GM12878 (cell line): ENCODE data around the gene MAP2K1. TPM values are rescaled to one million over a fixed set of nuclear protein-coding genes. Genes with fewer than 3 reads are reported as not detected.

Experiments
- BCL11A ChIP-seq: IDR thresholded peaks from 2 replicates; pipeline ENCODE4 v1.6.1; 2011; ENCODE audit warnings: low read depth, low read length
- CTCF ChIP-seq, 3 experiments: IDR thresholded peaks in 2 of 3; conservative IDR thresholded peaks in 1 of 3; 2 replicates each; pipeline ENCODE4 v1.5.1; 2011; ENCODE audit warnings: low read depth in 3 of 3, low read length in 3 of 3, mild to moderate bottlenecking in 3 of 3, control low read depth in 2 of 3, moderate library complexity in 2 of 3, inconsistent platforms in 1 of 3, mixed read lengths in 1 of 3; ENCODE audit not compliant: control insufficient read depth in 2 of 3, insufficient read depth in 1 of 3; ENCODE audit errors: extremely low read depth in 1 of 3
- EED ChIP-seq: sonication (generic); IDR thresholded peaks from 2 replicates; pipeline ENCODE4 v1.6.1; 2016; ENCODE audit warnings: antibody characterized with exemption, low read depth
- EP300 ChIP-seq, 2 experiments: fragments of 150-350 bp in 1 of 2; IDR thresholded peaks; 2 replicates each; pipeline ENCODE4 v1.6.1; 2011 to 2012; ENCODE audit warnings: low read depth in 2 of 2, low read length in 2 of 2, borderline replicate concordance in 1 of 2, improper control_type of control experiment in 1 of 2, inconsistent platforms in 1 of 2; ENCODE audit not compliant: control insufficient read depth in 1 of 2
- GABPA ChIP-seq: IDR thresholded peaks from 2 replicates; pipeline ENCODE4 v1.6.1; 2014; ENCODE audit warnings: antibody characterized with exemption, low read depth, mild to moderate bottlenecking, inconsistent platforms
- HCFC1 ChIP-seq: fragments of 150-350 bp; IDR thresholded peaks from 2 replicates; pipeline ENCODE4 v1.6.1; 2014; ENCODE audit warnings: low read length
- IKZF1 ChIP-seq: fragments of 450-650 bp; conservative IDR thresholded peaks from 2 replicates; pipeline ENCODE4 v1.6.1; 2017; ENCODE audit warnings: antibody characterized with exemption, mild to moderate bottlenecking
- KDM1A ChIP-seq: fragments of 200-600 bp; sonication (generic); IDR thresholded peaks from 2 replicates; pipeline ENCODE4 v1.6.1; 2016; ENCODE audit warnings: borderline replicate concordance
- LARP7 ChIP-seq: fragments of 450-650 bp; IDR thresholded peaks from 2 replicates; pipeline ENCODE4 v1.6.1; 2017; ENCODE audit warnings: mild to moderate bottlenecking
- PAX5 ChIP-seq: IDR thresholded peaks from 2 replicates; pipeline ENCODE4 v1.6.1; 2011; ENCODE audit warnings: low read depth, low read length, borderline replicate concordance
- PBX3 ChIP-seq: IDR thresholded peaks from 2 replicates; pipeline ENCODE4 v1.6.1; 2011; ENCODE audit warnings: mild to moderate bottlenecking, low read depth, low read length, moderate library complexity; ENCODE audit not compliant: insufficient replicate concordance
- POU2F2 ChIP-seq: IDR thresholded peaks from 3 replicates; pipeline ENCODE4 v1.6.1; 2011; ENCODE audit warnings: low read depth, mild to moderate bottlenecking, low read length, borderline replicate concordance
- REST ChIP-seq: IDR thresholded peaks from 2 replicates; pipeline ENCODE4 v1.6.1; 2012; ENCODE audit warnings: mild to moderate bottlenecking, low read depth, low read length
- SKIL ChIP-seq: fragments of 450-650 bp; IDR thresholded peaks from 2 replicates; pipeline ENCODE4 v1.6.1; 2017; ENCODE audit warnings: mild to moderate bottlenecking, low read depth, inconsistent platforms; ENCODE audit not compliant: poor library complexity, severe bottlenecking
- SREBF1 ChIP-seq: IDR thresholded peaks from 2 replicates; pipeline ENCODE4 v1.6.1; 2012; ENCODE audit warnings: mild to moderate bottlenecking, low read length
- STAT1 ChIP-seq: fragments of 450-650 bp; conservative IDR thresholded peaks from 2 replicates; pipeline ENCODE4 v1.6.1; 2014; ENCODE audit warnings: antibody characterized with exemption, mild to moderate bottlenecking
- TARDBP ChIP-seq: IDR thresholded peaks from 2 replicates; pipeline ENCODE4 v1.6.1; 2016; ENCODE audit warnings: borderline replicate concordance
- YBX1 ChIP-seq: fragments of 450-650 bp; IDR thresholded peaks from 2 replicates; pipeline ENCODE4 v1.6.1; 2016; ENCODE audit warnings: antibody characterized with exemption
- ZNF217 ChIP-seq: fragments of 450-650 bp; IDR thresholded peaks from 2 replicates; pipeline ENCODE4 v1.6.1; 2017; ENCODE audit warnings: antibody characterized with exemption, mild to moderate bottlenecking
- polyA plus RNA-seq, 11 experiments: library from polyadenylated mRNA; depleted of rRNA in 4 of 11; unstranded in 6 of 11; stranded (reverse) in 5 of 11; fragments of >200 nt; fragmentation: Nextera tagmentation in 4 of 11; fragmentation: Illumina TruSeq in 1 of 11; extraction: Ambion mirVana in 4 of 11; extraction: Trizol in 1 of 11; gene quantifications; 1 replicate in 1 of 11; 2 replicates in 10 of 11; pipeline versions ENCODE4 v1.2.1 to v1.2.3, GENCODE V29; 2011 to 2016; ENCODE audit warnings: inconsistent platforms in 2 of 11, missing spikeins in 2 of 11, low read depth in 1 of 11
- total RNA-seq, 4 experiments: library from RNA; depleted of rRNA in 3 of 4; stranded (reverse); fragments of >200 nt in 3 of 4; fragmentation: Illumina TruSeq in 1 of 4; extraction: Trizol in 1 of 4; gene quantifications; 2 replicates each; pipeline versions ENCODE4 v1.2.1 to v1.2.3, GENCODE V29; 2013 to 2021

MAP2K1 gene
- total and polyA plus RNA-seq, 10 of the 15 experiments (the other 5 are each of a cell fraction or from before 2014, with no cell fraction given), result 11.2 to 112 (median 56.6) TPM

GRCh38 chr15:66389098-66389858 is 2.6 kb downstream of the MAP2K1 start (continued):
- no peak for TF ChIP-seq EP300 (IDR thresholded peaks at IDR 0.05; ENCODE audit: borderline replicate concordance in 1 of 2, control insufficient read depth in 1 of 2, low read depth in 2 of 2, low read length in 2 of 2)
- TF ChIP-seq ZNF217, result peak; percentile 59; the same call in 1 of the 2 replicates
- no peak for TF ChIP-seq SREBF1
- no peak for TF ChIP-seq EED
- TF ChIP-seq BCL11A, result no peak
- TF ChIP-seq STAT1, result no peak
- TF ChIP-seq YBX1, result no peak
- TF ChIP-seq PBX3, result no peak
- TF ChIP-seq REST, result no peak
- no peak for TF ChIP-seq GABPA
- peak; percentile 51 for TF ChIP-seq SKIL
- TF ChIP-seq LARP7, result no peak; the same call in 1 of the 2 replicates
- TF ChIP-seq POU2F2, result no peak
- TF ChIP-seq HCFC1, result no peak
- peak; percentile 47; the same call in 1 of the 2 replicates for TF ChIP-seq IKZF1
- TF ChIP-seq TARDBP, result no peak
- no peak for TF ChIP-seq KDM1A
- no peak for TF ChIP-seq CTCF (IDR thresholded peaks at IDR 0.05 in 2 of 3, conservative IDR thresholded peaks at IDR 0.05 in 1 of 3; ENCODE audit: control insufficient read depth in 2 of 3, extremely low read depth in 1 of 3, insufficient read depth in 1 of 3, low read depth in 3 of 3, low read length in 3 of 3)
- TF ChIP-seq PAX5, result peak; percentile 88
